GM21526 (cell line): Measurements from ENCODE around the gene LSM11.

Experiments
- ATAC-seq: cut with Tn5 transposase; IDR thresholded peaks from one replicate; pipeline ENCODE4 v1.9.1; 2021; ENCODE audit warnings: moderate library complexity; ENCODE audit not compliant: unreplicated experiment, low FRiP score

The LSM11 gene

GRCh38 chr5:157766902-157767301 lies 23.4 kb downstream of the LSM11 start:
- no peak for ATAC-seq

GRCh38 chr5:157767689-157768088 lies 24.2 kb downstream of the LSM11 start:
- no peak for ATAC-seq

GRCh38 chr5:157770665-157771064 lies 27.2 kb downstream of the LSM11 start:
- ATAC-seq, result no peak

- no peak for ATAC-seq
Observed at GRCh38 chr5:157772127-157772526, 28.6 kb downstream of the LSM11 start.

GRCh38 chr5:157778121-157778805 lies 34.8 kb downstream of the LSM11 start:
- ATAC-seq, result no peak

GRCh38 chr5:157779221-157779620 lies 35.7 kb downstream of the LSM11 start:
- ATAC-seq, result no peak

- no peak for ATAC-seq
Observed at GRCh38 chr5:157785801-157786200, 42.3 kb downstream of the LSM11 start.

- ATAC-seq, result no peak
Observed at GRCh38 chr5:157793301-157793700, 49.8 kb downstream of the LSM11 start.

GRCh38 chr5:157799578-157799977 lies 56.1 kb downstream of the LSM11 start:
- ATAC-seq, result no peak

GRCh38 chr5:157800137-157800536 lies 56.6 kb downstream of the LSM11 start:
- no peak for ATAC-seq

GRCh38 chr5:157802736-157803135 lies 59.2 kb downstream of the LSM11 start:
- no peak for ATAC-seq

GRCh38 chr5:157808043-157808442 lies 64.5 kb downstream of the LSM11 start:
- no peak for ATAC-seq
